NCI-H2029 (cell line): ENCODE data around the gene ACTR10.

Source experiments
- DNase-seq: peaks from one replicate; lab custom pipeline; 2025; lab: John Stamatoyannopoulos, UW

The ACTR10 gene

DNA sequence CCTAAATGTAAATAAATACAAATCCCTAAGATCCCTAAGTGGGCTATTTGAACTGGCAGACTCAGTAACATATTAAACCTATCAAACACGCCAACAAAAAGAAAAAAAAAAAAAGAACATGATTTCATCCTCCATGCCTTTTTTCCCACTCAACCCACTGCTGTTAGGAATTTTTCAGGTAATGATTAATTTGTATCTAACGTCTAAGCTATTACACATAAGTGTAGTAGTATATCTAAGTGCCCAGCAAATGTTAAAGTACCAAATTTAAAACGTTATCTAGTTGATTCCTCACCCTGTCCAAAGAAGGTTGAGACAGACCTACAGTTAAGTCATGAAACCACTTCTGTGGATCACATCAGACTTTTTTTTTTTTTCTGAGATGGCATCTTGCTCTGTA lies 82.0 kb downstream of the ACTR10 start:
- no peak for DNase-seq

DNA sequence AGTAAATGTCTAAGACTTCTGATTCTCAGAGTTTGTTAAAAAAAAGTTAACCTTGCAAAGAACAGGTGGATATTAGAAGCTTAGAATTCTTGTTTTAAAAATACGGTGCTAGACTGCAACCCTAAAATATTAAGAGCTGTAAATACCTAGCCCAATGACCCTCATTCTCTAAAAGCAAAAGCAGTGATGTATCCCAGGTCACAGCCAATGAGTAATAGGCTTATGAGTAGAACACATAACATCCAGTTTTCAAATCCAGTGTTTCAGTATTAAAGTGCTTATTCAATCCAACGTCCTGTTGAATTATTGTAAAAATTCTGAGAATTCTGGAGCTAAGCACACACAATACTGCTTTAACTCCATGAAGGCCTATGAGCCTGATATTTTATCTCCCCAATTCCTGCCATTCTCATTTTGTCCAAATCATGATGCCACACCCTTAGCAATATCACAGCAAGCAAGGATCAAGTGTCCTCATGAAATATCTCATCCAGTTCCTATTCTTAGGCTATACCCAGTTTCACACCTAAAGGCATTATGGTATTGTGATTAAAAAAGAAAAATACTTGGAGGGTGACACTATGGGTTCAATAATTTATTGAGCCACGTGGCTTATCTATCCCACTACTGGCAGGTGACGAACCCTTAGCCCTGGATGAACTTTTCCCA lies 83.1 kb downstream of the ACTR10 start:
- DNase-seq, result no peak

DNA sequence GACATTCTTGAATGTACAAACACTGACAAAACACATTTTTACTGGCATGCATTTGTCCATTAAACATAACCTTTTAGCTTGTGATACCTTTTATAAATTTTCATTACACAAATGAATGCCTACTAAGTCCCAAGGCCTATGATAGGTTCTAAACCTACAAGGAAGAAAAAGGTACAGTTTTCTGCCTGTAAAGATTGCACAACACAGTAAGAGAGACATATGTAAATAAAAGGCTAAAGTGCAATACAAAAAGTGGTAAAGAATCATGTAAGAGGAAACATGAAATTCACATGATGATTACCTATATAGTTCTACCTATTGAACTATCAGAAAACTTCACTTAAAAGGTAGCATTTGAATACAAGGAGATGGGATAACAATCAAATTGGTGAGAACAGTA lies 83.8 kb downstream of the ACTR10 start:
- no peak for DNase-seq

DNA sequence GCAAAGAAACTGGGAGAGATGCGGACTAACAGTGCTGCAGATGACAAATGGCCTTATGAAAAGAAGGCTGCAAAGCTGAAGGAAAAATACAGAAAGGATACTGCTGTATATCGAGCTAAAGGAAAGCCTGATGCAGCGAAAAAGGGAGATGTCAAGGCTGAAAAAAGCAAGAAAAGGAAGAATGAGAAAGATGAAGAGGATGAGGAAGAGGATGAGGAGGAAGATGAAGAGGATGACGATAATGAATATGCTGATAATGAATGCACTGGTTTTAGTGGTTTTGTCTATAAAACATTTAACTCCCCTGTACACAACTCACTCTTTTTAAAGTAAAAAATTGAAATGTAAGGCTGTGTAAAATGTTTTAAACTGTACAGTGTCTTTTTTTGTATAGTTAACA lies 85.2 kb downstream of the ACTR10 start:
- no peak for DNase-seq
